Measurements from ENCODE around the gene FKBP9. TPM values are rescaled to one million over a fixed set of nuclear protein-coding genes. Genes with fewer than 3 reads are reported as not detected.

The FKBP9 gene
- total RNA-seq, 1 experiment from 2014 or later, result 28.6 TPM

- H3K27me3 ChIP-seq (replicated peaks; ENCODE audit: insufficient read depth, low read depth, low read length, poor library complexity), result no peaks in the 10 kb centered on the region
- no peak for DNase-seq (ENCODE audit: low spot score)
Measured at GRCh38 chr7:32935558-32935957, 21.7 kb upstream of the FKBP9 start.

GRCh38 chr7:32936689-32937088 lies 20.6 kb upstream of the FKBP9 start:
- POLR2A ChIA-PET (ENCODE audit: low non-redundant PET), result no interaction called here
- Histone ChIP-seq H3K4me3 (ENCODE audit: low read depth, low read length, poor library complexity, severe bottlenecking) (no peak overlapping the region), H3K27ac (ENCODE audit: low read depth, low read length, poor library complexity, severe bottlenecking) (no peak overlapping the region), H3K36me3 (ENCODE audit: insufficient read depth, low read length, poor library complexity, severe bottlenecking) (peaks cover 12% of the 10 kb centered on the region), H3K9me3 (ENCODE audit: low read depth, low read length, poor library complexity, severe bottlenecking) (no peaks in the 10 kb centered on the region), H3K27me3 (replicated peaks; ENCODE audit: insufficient read depth, low read depth, low read length, poor library complexity) (no peaks in the 10 kb centered on the region), H3K4me1 (ENCODE audit: insufficient read depth, low read length, poor library complexity, severe bottlenecking) (peaks cover 18% of the 10 kb centered on the region)
- CTCF ChIA-PET, result no interaction called here
- BruUV-seq (replicated peaks), result no TSS peak
- TF ChIP-seq CTCF (conservative IDR thresholded peaks at IDR 0.05; ENCODE audit: low read depth, low read length) (0 out of 2 replicates have a peak, but pooled peaks have one; percentile 11), EZH2 (IDR thresholded peaks at IDR 0.05; ENCODE audit: borderline replicate concordance, low read depth, low read length, poor library complexity, severe bottlenecking) (no peak)
- no peak for DNase-seq (ENCODE audit: low spot score)
- intact Hi-C loops (cut with micrococcal nuclease; ENCODE audit: unreplicated experiment), result no loop called here

More at GRCh38 chr7:32935558-32935957, 21.7 kb upstream of the FKBP9 start:
- intact Hi-C loops (cut with micrococcal nuclease; ENCODE audit: unreplicated experiment), result no loop called here
- Histone ChIP-seq H3K9me3 (ENCODE audit: low read depth, low read length, poor library complexity, severe bottlenecking) (no peaks in the 10 kb centered on the region), H3K36me3 (ENCODE audit: insufficient read depth, low read length, poor library complexity, severe bottlenecking) (peaks cover 21% of the 10 kb centered on the region), H3K4me1 (ENCODE audit: insufficient read depth, low read length, poor library complexity, severe bottlenecking) (peaks cover 18% of the 10 kb centered on the region), H3K27ac (ENCODE audit: low read depth, low read length, poor library complexity, severe bottlenecking) (no peak overlapping the region), H3K4me3 (ENCODE audit: low read depth, low read length, poor library complexity, severe bottlenecking) (no peak overlapping the region)
- BruUV-seq (replicated peaks), result no TSS peak
- CTCF ChIA-PET, result no interaction called here
- POLR2A ChIA-PET (ENCODE audit: low non-redundant PET), result no interaction called here
- TF ChIP-seq CTCF (conservative IDR thresholded peaks at IDR 0.05; ENCODE audit: low read depth, low read length) (no peak), EZH2 (IDR thresholded peaks at IDR 0.05; ENCODE audit: borderline replicate concordance, low read depth, low read length, poor library complexity, severe bottlenecking) (no peak)

GRCh38 chr7:32937344-32938174 lies 19.7 kb upstream of the FKBP9 start:
- Histone ChIP-seq H3K27ac (ENCODE audit: low read depth, low read length, poor library complexity, severe bottlenecking) (peak overlapping the region; percentile 40), H3K9me3 (ENCODE audit: low read depth, low read length, poor library complexity, severe bottlenecking) (no peaks in the 10 kb centered on the region), H3K4me1 (ENCODE audit: insufficient read depth, low read length, poor library complexity, severe bottlenecking) (peaks cover 18% of the 10 kb centered on the region), H3K4me3 (ENCODE audit: low read depth, low read length, poor library complexity, severe bottlenecking) (no peak overlapping the region), H3K36me3 (ENCODE audit: insufficient read depth, low read length, poor library complexity, severe bottlenecking) (peaks cover 10% of the 10 kb centered on the region), H3K27me3 (replicated peaks; ENCODE audit: insufficient read depth, low read depth, low read length, poor library complexity) (no peaks in the 10 kb centered on the region)
- BruUV-seq (replicated peaks), result no TSS peak
- DNase-seq (ENCODE audit: low spot score), result peak; percentile 47
- intact Hi-C loops (cut with micrococcal nuclease; ENCODE audit: unreplicated experiment), result no loop called here
- POLR2A ChIA-PET (ENCODE audit: low non-redundant PET), result no interaction called here
- CTCF ChIA-PET, result interaction anchor here (0.6 kb wide), 1 partner anchor 112 kb away, joined by 3 read pairs; no protein-coding TSS in a partner anchor
- TF ChIP-seq EZH2 (IDR thresholded peaks at IDR 0.05; ENCODE audit: borderline replicate concordance, low read depth, low read length, poor library complexity, severe bottlenecking) (no peak), CTCF (conservative IDR thresholded peaks at IDR 0.05; ENCODE audit: low read depth, low read length) (no peak)
